H1 (cell line): ENCODE data around the gene HMGCS2. TPM values are rescaled to one million over a fixed set of nuclear protein-coding genes. Genes with fewer than 3 reads are reported as not detected.

Experiments used
- CTCF ChIA-PET: fragments of 300-600 bp; sonication (Branson Sonifier 250); formaldehyde crosslinking; loops from one replicate; lab custom pipeline; 2021; ENCODE audit not compliant: partially characterized antibody; lab: Charles Lee
- POLR2A ChIA-PET: fragments of 300-600 bp; sonication (Branson Sonifier 250); formaldehyde crosslinking; loops from one replicate; lab custom pipeline; 2021; ENCODE audit warnings: inconsistent platforms; ENCODE audit not compliant: partially characterized antibody; lab: Charles Lee
- DNase-seq, 2 experiments: peaks; one replicate each; pipeline versions ENCODE4 v3.0.0 to v3.0.0-alpha.2; 2010 to 2022; ENCODE audit warnings: low spot score in 2 of 2, low read depth in 1 of 2, mixed read lengths in 1 of 2
- FAIRE-seq: peaks from 2 replicates; lab custom pipeline; 2011; peaks lifted over from hg19 to GRCh38; lab: Jason Lieb, UNC
- H2AFZ ChIP-seq: 2 replicates; pipeline ENCODE4 v1.8.1; 2012; ENCODE audit warnings: low read length, inconsistent platforms
- H2AK5ac ChIP-seq: 2 replicates; pipeline ENCODE4 v1.6.1; 2013; ENCODE audit warnings: low read depth, low read length
- H2BK120ac ChIP-seq: replicated peaks from 2 replicates; pipeline ENCODE3; 2013; ENCODE audit warnings: low read depth, low read length, inconsistent platforms
- H2BK12ac ChIP-seq: 2 replicates; pipeline ENCODE4 v1.6.1; 2013; ENCODE audit warnings: low read depth, low read length
- H2BK15ac ChIP-seq: 2 replicates; pipeline ENCODE4 v1.6.1; 2013; ENCODE audit warnings: low read length
- H2BK20ac ChIP-seq: 2 replicates; pipeline ENCODE4 v1.6.1; 2013; ENCODE audit warnings: low read length
- H2BK5ac ChIP-seq: 2 replicates; pipeline ENCODE4 v1.6.1; 2013; ENCODE audit warnings: low read depth, low read length
- H3K14ac ChIP-seq: 2 replicates; pipeline ENCODE4 v1.6.1; 2013; ENCODE audit warnings: inconsistent platforms; ENCODE audit not compliant: insufficient read length
- H3K18ac ChIP-seq: 2 replicates; pipeline ENCODE4 v1.6.1; 2013; ENCODE audit warnings: low read length; ENCODE audit errors: extremely low read depth
- H3K23ac ChIP-seq: 2 replicates; pipeline ENCODE4 v1.6.1; 2013; ENCODE audit warnings: inconsistent platforms; ENCODE audit not compliant: insufficient read length
- H3K23me2 ChIP-seq: 2 replicates; pipeline ENCODE4 v1.6.1; 2013; ENCODE audit warnings: low read depth, low read length
- H3K27ac ChIP-seq: 2 replicates; pipeline ENCODE4 v1.6.1; 2011; ENCODE audit warnings: low read depth, low read length, inconsistent platforms
- H3K27me3 ChIP-seq, 4 experiments: replicated peaks in 1 of 4; 1 replicate in 1 of 4; 2 replicates in 3 of 4; pipeline versions ENCODE4 v1.6.1 to v1.8.1; 2011 to 2013; ENCODE audit warnings: low read length in 3 of 4, mild to moderate bottlenecking in 3 of 4, inconsistent platforms in 2 of 4, mixed read lengths in 2 of 4, moderate library complexity in 1 of 4; ENCODE audit not compliant: control insufficient read depth in 3 of 4, insufficient read depth in 3 of 4; ENCODE audit errors: extremely low read depth in 1 of 4
- H3K36me3 ChIP-seq, 4 experiments: 2 replicates each; pipeline versions ENCODE4 v1.6.1 to v1.8.1; 2011 to 2013; ENCODE audit warnings: mild to moderate bottlenecking in 4 of 4, low read length in 3 of 4, moderate library complexity in 2 of 4, control low read depth in 1 of 4, inconsistent platforms in 1 of 4; ENCODE audit not compliant: insufficient read depth in 4 of 4, control insufficient read depth in 2 of 4
- H3K4ac ChIP-seq: replicated peaks from 2 replicates; pipeline ENCODE3; 2013; ENCODE audit warnings: low read length, low read depth, mixed read lengths, inconsistent platforms; ENCODE audit not compliant: insufficient read length
- H3K4me1 ChIP-seq, 4 experiments: replicated peaks in 1 of 4; 1 replicate in 1 of 4; 2 replicates in 3 of 4; pipeline versions ENCODE4 v1.6.1 to v1.8.1; 2011 to 2013; ENCODE audit warnings: low read length in 3 of 4, inconsistent platforms in 2 of 4, mixed read lengths in 1 of 4; ENCODE audit not compliant: insufficient read depth in 4 of 4, control insufficient read depth in 3 of 4
- H3K4me2 ChIP-seq, 2 experiments: 2 replicates each; pipeline versions ENCODE4 v1.6.1 to v1.8.1; 2011 to 2013; ENCODE audit warnings: low read depth in 2 of 2, low read length in 2 of 2, control low read depth in 1 of 2, inconsistent platforms in 1 of 2, mild to moderate bottlenecking in 1 of 2; ENCODE audit not compliant: insufficient read depth in 1 of 2
- H3K4me3 ChIP-seq, 4 experiments: fragments of 200-600, 300-600 bp in 1 of 4; sonication (generic), shearing (Covaris generic), sonication (Bioruptor Twin) in 1 of 4; 2 replicates each; pipeline versions ENCODE4 v1.5.1 to v1.8.1; 2011 to 2016; ENCODE audit warnings: low read length in 4 of 4, low read depth in 3 of 4, control low read depth in 2 of 4, inconsistent platforms in 2 of 4, mild to moderate bottlenecking in 2 of 4, mixed read lengths in 1 of 4, moderate library complexity in 1 of 4; ENCODE audit not compliant: insufficient read depth in 2 of 4; ENCODE audit errors: extremely low read depth in 1 of 4
- H3K56ac ChIP-seq: replicated peaks from 2 replicates; pipeline ENCODE3; 2013; ENCODE audit warnings: low read depth, mild to moderate bottlenecking, mixed read lengths, low read length, inconsistent platforms; ENCODE audit not compliant: insufficient read length
- H3K79me1 ChIP-seq: 2 replicates; pipeline ENCODE4 v1.6.1; 2013; ENCODE audit warnings: low read depth, low read length, control low read depth
- H3K79me2 ChIP-seq, 2 experiments: 2 replicates each; pipeline versions ENCODE4 v1.6.1 to v1.8.1; 2012 to 2013; ENCODE audit warnings: low read length in 2 of 2, mild to moderate bottlenecking in 2 of 2, inconsistent platforms in 1 of 2; ENCODE audit not compliant: insufficient read depth in 2 of 2, control insufficient read depth in 1 of 2
- H3K9ac ChIP-seq, 4 experiments: replicated peaks in 1 of 4; 1 replicate in 1 of 4; 2 replicates in 3 of 4; pipeline versions ENCODE4 v1.6.1 to v1.8.1; 2011 to 2013; ENCODE audit warnings: low read depth in 3 of 4, low read length in 3 of 4, control low read depth in 2 of 4, mild to moderate bottlenecking in 2 of 4, moderate library complexity in 2 of 4, inconsistent platforms in 1 of 4; ENCODE audit errors: extremely low read depth in 1 of 4
- H3K9me3 ChIP-seq, 2 experiments: 2 replicates each; pipeline versions ENCODE4 v1.6.1 to v1.8.1; 2012 to 2013; ENCODE audit warnings: mild to moderate bottlenecking in 2 of 2, moderate library complexity in 2 of 2, control low read depth in 1 of 2, inconsistent platforms in 1 of 2, low read depth in 1 of 2, low read length in 1 of 2, mixed read lengths in 1 of 2; ENCODE audit not compliant: insufficient read depth in 2 of 2
- H4K20me1 ChIP-seq, 2 experiments: replicated peaks in 1 of 2; 2 replicates each; pipeline versions ENCODE3 to v1.8.1; 2011 to 2013; ENCODE audit warnings: inconsistent platforms in 2 of 2, low read length in 2 of 2, mild to moderate bottlenecking in 1 of 2; ENCODE audit not compliant: insufficient read depth in 2 of 2, control insufficient read depth in 1 of 2
- H4K5ac ChIP-seq: 2 replicates; pipeline ENCODE4 v1.6.1; 2013; ENCODE audit warnings: low read length, low read depth, mixed read lengths, inconsistent platforms; ENCODE audit not compliant: insufficient read length
- H4K8ac ChIP-seq: 2 replicates; pipeline ENCODE4 v1.8.0; 2013; ENCODE audit warnings: mild to moderate bottlenecking, moderate library complexity, low read length, inconsistent platforms; ENCODE audit not compliant: insufficient read depth; ENCODE audit errors: extremely low read depth
- H4K91ac ChIP-seq: replicated peaks from 2 replicates; pipeline ENCODE3; 2013; ENCODE audit warnings: low read length, mixed read lengths, inconsistent platforms; ENCODE audit not compliant: insufficient read length
- GTF2F1 ChIP-seq: IDR thresholded peaks from 2 replicates; pipeline ENCODE4 v1.6.1; 2012; ENCODE audit warnings: low read depth, low read length, improper control_type of control experiment, borderline replicate concordance
- NRF1 ChIP-seq: IDR thresholded peaks from 2 replicates; pipeline ENCODE4 v1.6.1; 2011; ENCODE audit warnings: mild to moderate bottlenecking, low read depth, low read length, improper control_type of control experiment
- SP2 ChIP-seq: IDR thresholded peaks from 2 replicates; pipeline ENCODE4 v1.6.1; 2012; ENCODE audit warnings: mild to moderate bottlenecking, low read length, inconsistent platforms
- WGBS, 2 experiments: shearing (Covaris generic) in 1 of 2; methylation state at CpG; one replicate each; pipeline versions ENCODE4 v1.1.6 to v1.1.7; 2013 to 2015; ENCODE audit warnings: low lambda C conversion rate in 2 of 2, mixed read lengths in 2 of 2, inconsistent platforms in 1 of 2, low coverage in 1 of 2, missing lambda C conversion rate in 1 of 2; ENCODE audit not compliant: insufficient replicate concordance in 2 of 2, insufficient coverage in 1 of 2, insufficient read length in 1 of 2; ENCODE audit errors: extremely low coverage in 1 of 2, missing lambda C conversion rate in 1 of 2; 5-methylcytosine and 5-hydroxymethylcytosine counted together
- polyA plus RNA-seq, 7 experiments: library from polyadenylated mRNA; depleted of rRNA in 3 of 7; stranded (reverse) in 5 of 7; unstranded in 2 of 7; fragments of >200 nt in 5 of 7; fragments of 200-250 nt in 2 of 7; gene quantifications; 1 replicate in 5 of 7; 2 replicates in 1 of 7; 4 replicates in 1 of 7; pipeline versions ENCODE4 v1.2.1 to v1.2.3, GENCODE V29; 2011 to 2013; ENCODE audit warnings: missing spikeins in 2 of 7, mixed read lengths in 2 of 7
- total RNA-seq: library from RNA; stranded (reverse); fragmentation: NEBNext Ultra II Directional; extraction: Animal tissue kit (Norgen Biotek cat#: 25700); gene quantifications from 2 replicates; pipeline ENCODE4 v1.2.1, GENCODE V29; 2021

Gene HMGCS2
- total and polyA plus RNA-seq, 2 of the 8 experiments (the other 6 are each of a cell fraction or from before 2014, with no cell fraction given): not detected

DNA sequence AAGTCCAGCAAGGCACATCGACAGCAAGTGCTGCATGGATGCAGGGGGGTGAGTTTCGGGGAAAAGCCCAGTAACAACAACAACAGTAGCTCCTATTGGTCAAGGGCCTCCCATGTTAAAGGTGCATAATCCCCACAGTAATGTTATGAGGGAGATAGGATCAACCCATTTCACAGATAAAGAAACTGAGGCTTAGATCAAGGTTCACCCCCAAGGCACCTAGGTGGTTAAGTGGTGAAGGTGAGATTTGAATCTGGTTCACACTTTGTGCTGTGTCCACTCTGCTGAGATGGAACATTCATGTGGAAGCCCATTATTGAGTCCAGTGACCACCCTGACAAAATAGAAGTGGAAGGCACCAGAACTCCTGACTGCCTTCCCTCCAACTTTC lies 32.1 kb downstream of the HMGCS2 start:
- H3K14ac ChIP-seq: no peak overlapping the region
- H2BK120ac ChIP-seq: no peak overlapping the region
- no peak overlapping the region for H4K91ac ChIP-seq
- H3K9ac ChIP-seq: no peak overlapping the region
- no peak overlapping the region for H3K4me2 ChIP-seq
- peaks cover 14% of the 10 kb centered on the region for H3K79me1 ChIP-seq
- no peak overlapping the region for H4K5ac ChIP-seq
- H3K36me3 ChIP-seq: peaks cover 52 to 100% (median 85%) of the 10 kb centered on the region in 4 experiments
- no peak overlapping the region for H2BK15ac ChIP-seq
- H4K8ac ChIP-seq: no peak overlapping the region
- ChIA-PET POLR2A (interaction anchor here (1.4 to 30.7 kb wide), 5 partner anchors 3 to 111 kb away, joined by 4 to 425 read pairs (median 362); partner anchors contain the start of gene PHGDH), CTCF (interaction anchor here (0.6 to 2.1 kb wide), 4 partner anchors 17 to 146 kb away, joined by 3 to 6 read pairs (median 4); no protein-coding TSS in a partner anchor)
- peaks cover 0 to 8% of the 10 kb centered on the region in 2 experiments; a peak in 1 of 4 replicates for H3K79me2 ChIP-seq
- no peaks in the 10 kb centered on the region for H3K27me3 ChIP-seq
- peaks cover 22 to 23% of the 10 kb centered on the region in 2 experiments for H4K20me1 ChIP-seq
- DNase-seq (no peak), FAIRE-seq (no peak)
- no peak overlapping the region for H3K27ac ChIP-seq
- no peak overlapping the region for H3K4ac ChIP-seq
- no peaks in the 10 kb centered on the region for H3K9me3 ChIP-seq
- no peaks in the 10 kb centered on the region; a peak in 1 of 7 replicates for H3K4me1 ChIP-seq
- no peak overlapping the region for H3K4me3 ChIP-seq
- H2AK5ac ChIP-seq: no peak overlapping the region
- no peak overlapping the region for H3K23ac ChIP-seq
- WGBS, 2 experiments: 83% methylated on average over 2 of the region's 2 CpGs; no CpG with 5 or more reads in 1 of the 2 experiments
- H2BK12ac ChIP-seq: no peak overlapping the region
- H3K23me2 ChIP-seq: 0 out of 2 replicates have a peak, but pooled peaks cover 1% of the 10 kb centered on the region
- H2BK20ac ChIP-seq: no peak overlapping the region
- H2BK5ac ChIP-seq: no peak overlapping the region
- no peak overlapping the region for H3K56ac ChIP-seq
- H2AFZ ChIP-seq: no peak overlapping the region
- no peak overlapping the region for H3K18ac ChIP-seq
- TF ChIP-seq SP2 (no peak), NRF1 (no peak), GTF2F1 (no peak)
